ENCODE results near the gene DLX2.
"Not testable (repeated sequence)": the region's sequence is repeated elsewhere in the genome, so short reads cannot be mapped to it uniquely, and the experiment has no call there.

DLX2 gene

DNA sequence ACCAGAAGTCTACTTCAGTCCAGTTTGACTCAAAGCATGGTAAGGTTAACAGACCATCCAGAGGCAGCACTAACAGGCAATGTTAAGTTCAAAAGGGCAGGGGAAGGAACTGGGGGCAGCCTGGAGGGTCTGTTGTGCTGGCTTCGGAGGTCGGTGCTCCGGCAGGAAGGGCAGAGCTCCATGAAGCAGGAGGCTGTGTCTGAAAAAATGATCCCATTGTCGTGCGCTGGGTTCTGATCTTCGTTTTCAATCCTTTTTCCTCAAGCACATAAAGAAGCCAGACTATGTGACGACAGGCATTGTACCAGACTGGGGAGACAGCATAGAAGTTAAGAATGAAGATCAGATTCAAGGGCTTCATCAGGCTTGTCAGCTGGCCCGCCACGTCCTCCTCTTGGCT, 39.3 kb downstream of the DLX2 start:
- H3K27ac ChIP-seq, result no peak overlapping the region
- TF ChIP-seq, protein P1, sequence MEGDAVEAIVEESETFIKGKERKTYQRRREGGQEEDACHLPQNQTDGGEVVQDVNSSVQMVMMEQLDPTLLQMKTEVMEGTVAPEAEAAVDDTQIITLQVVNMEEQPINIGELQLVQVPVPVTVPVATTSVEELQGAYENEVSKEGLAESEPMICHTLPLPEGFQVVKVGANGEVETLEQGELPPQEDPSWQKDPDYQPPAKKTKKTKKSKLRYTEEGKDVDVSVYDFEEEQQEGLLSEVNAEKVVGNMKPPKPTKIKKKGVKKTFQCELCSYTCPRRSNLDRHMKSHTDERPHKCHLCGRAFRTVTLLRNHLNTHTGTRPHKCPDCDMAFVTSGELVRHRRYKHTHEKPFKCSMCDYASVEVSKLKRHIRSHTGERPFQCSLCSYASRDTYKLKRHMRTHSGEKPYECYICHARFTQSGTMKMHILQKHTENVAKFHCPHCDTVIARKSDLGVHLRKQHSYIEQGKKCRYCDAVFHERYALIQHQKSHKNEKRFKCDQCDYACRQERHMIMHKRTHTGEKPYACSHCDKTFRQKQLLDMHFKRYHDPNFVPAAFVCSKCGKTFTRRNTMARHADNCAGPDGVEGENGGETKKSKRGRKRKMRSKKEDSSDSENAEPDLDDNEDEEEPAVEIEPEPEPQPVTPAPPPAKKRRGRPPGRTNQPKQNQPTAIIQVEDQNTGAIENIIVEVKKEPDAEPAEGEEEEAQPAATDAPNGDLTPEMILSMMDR (conservative IDR thresholded peaks at IDR 0.05), result no peak

DNA sequence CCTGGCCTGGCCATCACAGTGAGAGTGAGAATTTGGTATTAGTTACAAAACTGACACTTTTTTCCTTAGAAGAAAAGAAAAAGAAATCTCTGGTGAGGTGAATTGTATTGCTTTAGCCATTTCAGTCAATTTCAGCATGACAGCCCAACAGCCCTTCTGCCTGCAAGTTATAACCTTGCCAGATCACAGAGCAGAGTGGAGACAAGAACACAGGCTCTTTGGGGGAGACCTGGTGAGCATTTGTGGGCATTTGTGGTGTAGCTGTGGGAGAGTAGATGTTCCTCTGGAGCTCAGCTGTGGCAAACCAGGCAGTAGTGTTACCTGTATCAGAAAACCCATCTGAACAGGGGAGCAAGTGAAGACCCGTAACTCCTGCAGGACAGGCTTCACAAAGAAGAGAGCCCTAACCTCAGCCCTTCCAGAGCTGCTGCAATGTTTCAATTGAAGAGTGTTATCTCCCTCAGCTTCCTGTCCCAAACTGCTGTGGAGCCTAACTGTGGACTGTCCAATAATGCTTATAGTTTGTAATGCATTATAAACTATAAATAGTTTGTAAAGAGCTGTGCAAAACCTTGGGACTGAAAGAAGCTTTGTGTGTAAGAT, 40.2 kb downstream of the DLX2 start:
- TF ChIP-seq, protein P1 (conservative IDR thresholded peaks at IDR 0.05), result no peak
- no peak overlapping the region for H3K27ac ChIP-seq

DNA sequence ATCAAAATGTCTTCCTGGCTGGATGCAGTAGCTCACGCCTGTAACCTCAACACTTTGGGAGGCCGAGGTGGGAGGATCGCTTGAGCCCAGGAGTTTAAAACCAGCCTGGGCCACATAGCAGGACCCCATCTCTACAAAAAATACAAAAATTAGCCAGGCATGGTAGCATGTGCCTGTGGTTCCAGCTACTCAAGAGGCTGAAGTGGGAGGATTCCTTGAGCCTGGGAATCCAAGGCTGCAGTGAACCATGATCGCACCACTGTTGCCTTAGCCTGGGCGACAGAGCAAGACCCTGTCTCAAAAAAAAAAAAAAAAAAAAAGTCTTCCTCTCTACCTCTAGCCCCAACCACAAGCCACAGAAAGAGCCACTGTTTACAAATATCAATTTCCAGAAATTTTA, 42.6 kb downstream of the DLX2 start:
- H3K27ac ChIP-seq, result not testable (repeated sequence)

DNA sequence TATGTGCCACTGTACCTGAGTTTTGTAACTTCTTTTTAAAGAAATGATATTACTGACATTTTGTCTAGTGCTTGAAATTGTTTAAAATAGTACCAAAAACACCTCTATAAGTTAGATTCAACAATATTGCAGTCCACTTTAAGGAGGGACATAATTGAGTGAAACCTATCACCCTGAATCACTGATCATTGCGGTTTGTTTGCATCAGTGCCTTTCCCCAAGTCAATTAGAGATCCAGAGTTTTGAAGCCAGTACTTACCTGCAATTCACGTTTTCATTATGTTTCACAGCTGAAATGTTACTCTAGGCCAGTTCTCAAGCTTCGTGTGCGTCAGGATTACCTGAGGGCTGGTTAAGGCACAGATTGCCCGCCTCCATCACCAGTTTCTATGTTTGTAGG, 44.0 kb downstream of the DLX2 start:
- no peak overlapping the region for H3K27ac ChIP-seq
- TF ChIP-seq, protein P1 (conservative IDR thresholded peaks at IDR 0.05), result no peak

DNA sequence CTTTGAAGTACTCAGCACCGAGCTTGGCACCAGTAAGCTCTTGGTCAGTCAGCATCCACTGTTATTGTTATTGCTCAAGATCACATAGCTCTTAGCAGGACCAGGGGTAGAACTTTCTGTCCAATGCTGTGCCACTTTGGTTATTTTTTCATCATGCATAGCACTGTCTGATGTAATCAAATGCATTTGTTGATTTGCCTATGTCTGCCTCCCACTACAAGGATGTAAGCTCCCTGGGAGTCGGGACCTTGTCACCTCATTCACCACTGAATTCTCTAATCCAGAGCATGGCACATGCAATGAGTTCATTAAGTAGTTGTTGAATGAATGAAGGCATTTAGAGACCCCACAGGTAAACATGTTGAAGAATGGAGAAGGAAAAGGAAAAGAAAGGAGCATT, 46.4 kb downstream of the DLX2 start:
- no peak overlapping the region for H3K27ac ChIP-seq
- TF ChIP-seq, protein P1 (conservative IDR thresholded peaks at IDR 0.05), result no peak

DNA sequence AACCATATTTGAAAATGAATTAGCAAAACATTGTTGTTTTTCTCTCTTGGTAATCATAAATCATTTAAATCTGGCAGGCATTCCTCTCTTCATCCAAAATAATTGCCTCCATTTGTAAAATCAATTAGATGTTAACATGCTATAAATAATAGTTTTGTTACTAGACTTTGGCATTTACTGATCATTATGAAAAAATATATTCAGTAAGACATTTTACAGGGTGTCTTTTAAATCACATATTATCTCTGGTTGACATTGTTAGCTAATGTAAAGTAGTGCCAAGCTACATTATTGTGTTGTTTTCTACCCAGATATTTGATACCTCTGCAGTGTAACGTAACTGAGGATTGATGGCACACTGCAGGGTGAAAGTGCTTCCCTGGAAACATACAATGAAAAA, 49.2 kb downstream of the DLX2 start:
- H3K27ac ChIP-seq, result no peak overlapping the region
- TF ChIP-seq, protein P1 (conservative IDR thresholded peaks at IDR 0.05), result no peak

DNA sequence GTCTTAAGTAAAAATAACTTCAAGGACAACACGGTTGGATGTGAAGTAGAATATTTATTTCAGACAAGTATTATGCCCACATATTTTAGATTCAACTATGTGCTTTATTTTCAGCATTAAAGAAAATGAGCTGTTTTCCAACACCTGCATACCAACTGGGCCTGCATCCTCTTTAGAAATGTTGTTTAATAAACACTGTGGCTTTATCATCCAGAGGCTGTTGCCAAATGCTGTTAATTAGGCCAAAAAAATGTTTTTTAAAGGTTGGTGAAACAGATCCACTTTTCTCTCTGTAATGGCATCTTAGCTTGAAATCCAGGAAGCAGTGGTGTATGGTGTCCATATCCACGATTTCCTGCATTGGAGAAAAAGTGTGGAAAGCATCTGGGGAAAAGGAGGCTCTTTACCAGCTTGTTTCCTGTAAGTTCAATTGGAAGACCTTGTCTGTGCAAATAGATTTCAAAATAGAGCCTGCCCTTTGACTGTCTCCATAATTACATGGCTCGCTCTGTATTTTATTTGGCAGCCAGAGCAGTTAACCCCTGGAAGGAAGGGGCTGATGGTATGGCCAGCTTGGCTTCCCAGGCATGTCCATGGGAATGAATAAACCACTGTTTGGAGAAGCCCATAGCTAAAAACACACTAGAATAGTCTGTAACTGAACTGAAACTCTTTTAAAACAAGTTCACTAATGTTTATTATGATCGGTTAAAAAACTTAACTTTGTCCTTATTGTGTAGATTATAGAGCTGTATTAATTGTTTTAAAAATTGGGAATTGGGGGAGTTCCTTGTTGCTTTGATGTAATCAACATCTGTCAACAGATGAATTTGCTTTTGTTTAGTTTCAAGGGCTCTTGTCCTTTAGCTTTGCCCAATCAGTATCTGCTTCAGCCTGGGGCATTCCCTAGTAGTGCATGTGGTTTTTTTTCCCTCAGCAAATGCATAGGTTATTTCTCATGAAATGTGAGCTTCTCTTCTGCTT, 50.4 kb downstream of the DLX2 start:
- peak overlapping the region; percentile 12; the same call in 1 of the 2 replicates for H3K27ac ChIP-seq
- TF ChIP-seq, protein P1 (conservative IDR thresholded peaks at IDR 0.05), result no peak
